HUDEP-2 (cell line): ENCODE results near the gene SH2B2.

Experiments
- DNase-seq, 76 experiments: peaks; one replicate each; lab custom pipeline; 2025; ENCODE audit not compliant: unreplicated experiment in 76 of 76; lab: John Stamatoyannopoulos, UW

SH2B2 gene

GRCh38 chr7:102286237-102287110 lies at the start of gene SH2B2:
Gene SH2B2, plus strand, starts transcription at chr7:102286868. Its CDS starts 13,683 bp downstream, at chr7:102300551.
- peak in 23 of 76 experiments; percentile 5 to 54 (median 23) for DNase-seq

DNA sequence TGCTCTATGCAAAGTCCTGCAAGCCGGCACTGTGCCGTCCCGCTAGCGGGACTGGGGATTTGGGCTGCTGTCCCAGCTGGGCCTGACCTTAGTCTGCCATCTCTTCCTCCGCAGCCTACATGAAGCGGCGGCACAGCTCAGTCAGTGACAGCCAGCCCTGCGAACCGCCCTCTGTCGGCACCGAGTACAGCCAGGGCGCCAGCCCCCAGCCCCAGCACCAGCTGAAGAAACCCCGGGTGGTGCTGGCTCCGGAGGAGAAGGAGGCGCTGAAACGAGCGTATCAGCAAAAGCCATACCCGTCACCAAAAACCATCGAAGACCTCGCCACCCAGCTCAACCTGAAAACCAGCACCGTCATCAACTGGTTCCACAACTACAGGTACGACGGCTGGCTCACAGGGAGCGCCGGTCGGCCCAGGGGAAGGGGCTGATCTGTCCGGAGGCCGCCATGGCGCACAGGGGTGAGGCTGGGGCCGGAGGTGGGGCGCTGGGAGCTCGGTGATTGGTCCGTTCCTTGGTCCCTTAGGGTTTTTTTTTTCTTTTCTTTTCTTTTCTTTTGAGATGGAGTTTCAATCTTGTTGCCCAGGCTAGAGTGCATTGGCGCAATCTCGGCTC lies 47.4 kb upstream of the SH2B2 start:
- DNase-seq: no peak

- no peak for DNase-seq
Observed at GRCh38 chr7:102241431-102241830, 45.2 kb upstream of the SH2B2 start.

DNA sequence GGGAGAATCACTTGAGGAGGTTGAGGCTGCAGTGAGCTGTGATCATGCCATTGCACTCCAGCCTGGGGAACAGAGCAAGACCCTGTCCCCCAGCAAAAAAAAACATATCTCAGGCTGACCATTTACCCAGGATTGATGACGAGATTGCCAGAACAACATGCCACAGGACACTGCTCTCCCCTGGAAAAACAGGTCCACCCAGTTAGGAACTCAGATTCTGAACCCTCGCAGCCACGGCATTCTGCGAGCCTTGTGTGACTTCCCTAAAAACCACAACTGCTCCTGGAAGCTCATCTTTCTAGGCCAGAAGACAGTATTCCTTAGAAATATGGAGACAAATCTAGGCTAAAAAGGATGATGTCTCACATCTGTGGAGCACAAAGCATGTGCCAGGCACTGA lies 42.1 kb upstream of the SH2B2 start:
- DNase-seq: no peak

DNA sequence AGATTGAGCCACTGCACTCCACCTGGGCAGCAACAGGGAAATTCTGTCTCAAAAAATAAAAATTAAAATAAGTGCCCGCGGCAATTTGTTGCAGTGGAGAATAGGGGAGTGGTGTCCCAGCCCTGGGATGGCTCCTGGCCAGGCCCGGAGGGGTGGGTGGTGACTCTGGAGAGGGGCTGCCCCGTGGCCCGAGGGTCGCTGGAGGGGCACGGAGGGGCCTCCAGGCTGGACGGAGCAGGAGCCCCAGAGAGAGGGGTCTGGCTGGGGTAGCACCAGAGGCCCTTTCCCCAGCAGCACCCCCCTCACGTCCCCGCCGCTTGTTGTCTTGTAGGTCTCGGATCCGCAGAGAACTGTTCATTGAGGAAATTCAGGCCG lies 38.6 kb upstream of the SH2B2 start:
- no peak for DNase-seq

GRCh38 chr7:102248456-102249395 lies 37.9 kb upstream of the SH2B2 start:
- DNase-seq: no peak

DNA sequence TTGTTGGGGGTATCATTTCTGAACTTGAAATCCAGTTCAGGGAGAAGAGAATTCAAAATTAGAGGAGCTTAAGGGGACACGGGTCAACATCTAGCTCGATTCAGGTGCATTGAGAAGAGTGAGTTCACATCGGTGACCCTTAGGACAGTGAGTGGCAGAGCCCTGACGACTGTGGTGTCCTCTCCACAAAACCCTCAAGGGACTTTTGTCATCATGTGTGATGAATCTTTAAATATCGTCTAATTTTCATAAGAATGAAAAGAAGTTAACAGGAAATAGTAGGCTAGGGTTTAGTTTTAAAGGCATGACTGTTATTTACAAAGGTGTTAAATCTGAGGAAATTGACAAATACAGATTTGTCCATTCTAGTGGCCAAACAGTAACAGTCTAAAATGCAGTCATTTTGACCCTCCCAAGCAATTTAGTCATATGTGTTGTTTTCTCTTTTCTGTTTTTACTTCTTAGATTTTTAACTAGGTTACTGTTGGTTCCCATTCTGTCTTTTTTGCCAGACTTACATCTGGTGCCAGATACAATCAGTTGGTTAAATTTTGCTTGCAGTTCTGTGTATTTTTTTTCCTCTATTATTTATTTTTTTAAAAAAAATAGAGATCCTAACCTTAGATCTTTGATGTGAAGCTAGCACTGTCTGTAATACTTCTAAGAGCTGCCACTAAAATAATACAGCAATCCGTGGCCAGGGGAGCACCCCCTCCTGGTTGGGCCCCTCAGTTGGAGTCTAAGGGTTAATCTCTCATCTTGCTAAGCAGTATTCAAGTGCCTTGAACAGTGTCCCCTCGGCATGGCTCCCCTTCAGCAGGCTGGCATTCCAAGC lies 34.9 kb upstream of the SH2B2 start:
- DNase-seq: no peak

DNA sequence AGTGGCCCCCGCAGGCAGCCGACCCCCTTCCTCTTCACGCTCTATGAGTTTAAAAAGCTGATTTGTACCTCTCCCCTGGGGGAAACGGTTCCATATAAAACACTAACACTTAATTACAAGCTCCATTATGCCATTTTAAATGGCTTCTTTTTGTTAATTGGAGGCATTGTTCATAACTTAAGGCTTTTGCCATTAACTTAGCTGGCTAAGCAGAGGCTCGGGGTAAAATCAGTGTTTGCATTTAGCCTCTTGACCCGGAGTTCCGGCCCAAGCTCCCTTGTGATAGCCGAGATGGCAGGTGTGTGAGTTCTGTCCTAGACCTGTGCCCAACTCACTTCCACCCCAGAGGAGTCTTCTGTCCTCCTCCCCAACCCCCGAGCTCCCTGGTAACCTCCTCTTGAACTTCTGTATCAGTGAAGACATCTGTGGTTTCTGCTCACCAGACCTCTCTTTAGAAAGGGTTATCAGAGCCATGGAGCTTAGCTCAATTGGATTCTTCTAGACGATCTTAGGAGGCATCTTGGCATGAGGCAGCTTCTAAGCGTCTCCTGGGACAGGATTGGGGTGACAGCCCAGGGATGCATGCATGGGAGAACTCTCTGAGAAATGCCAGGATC lies 34.2 kb upstream of the SH2B2 start:
- DNase-seq: peak in 16 of 76 experiments; percentile 1 to 40 (median 14)

- DNase-seq: no peak
Observed at GRCh38 chr7:102253066-102253972, 33.3 kb upstream of the SH2B2 start.

DNA sequence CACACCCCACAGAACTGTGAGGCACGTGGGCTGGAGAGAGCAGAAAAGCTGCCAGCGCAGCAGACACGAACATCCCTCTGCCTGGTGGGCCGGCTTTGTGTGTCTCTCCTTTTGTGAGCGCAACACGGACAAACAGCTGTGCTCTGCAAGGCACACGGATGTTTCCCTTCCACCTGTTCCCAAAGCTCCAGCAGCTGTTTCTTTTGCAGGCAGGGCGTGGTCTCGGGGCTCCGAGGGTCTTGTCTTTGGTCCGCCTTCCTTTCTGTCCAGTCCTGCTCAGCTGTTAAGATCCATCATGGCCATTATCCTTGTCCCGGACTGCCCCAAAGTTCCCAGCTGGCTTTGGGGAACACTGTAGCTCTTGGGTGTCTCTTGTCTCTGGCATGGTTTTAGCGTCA lies 32.7 kb upstream of the SH2B2 start:
- no peak for DNase-seq

DNA sequence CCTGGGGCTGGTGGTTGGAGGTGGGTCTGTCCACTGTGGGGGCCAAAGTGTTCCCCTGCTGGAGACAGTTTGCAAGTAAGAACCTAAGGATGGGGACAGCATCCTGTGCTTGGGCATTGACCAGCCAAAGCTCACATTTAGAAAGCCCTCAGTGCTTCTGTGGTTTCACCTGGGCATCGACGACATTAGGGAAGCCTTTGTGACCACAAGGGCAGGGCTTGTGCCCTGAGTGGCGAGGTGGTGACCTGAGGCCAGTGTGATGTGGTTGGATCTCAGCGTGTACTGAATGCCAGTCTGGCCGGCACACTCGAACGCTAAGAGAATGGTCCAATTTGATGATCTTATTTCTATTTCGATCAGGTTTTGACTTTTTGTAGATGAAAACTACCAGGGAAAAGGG lies 32.1 kb upstream of the SH2B2 start:
- no peak for DNase-seq

DNA sequence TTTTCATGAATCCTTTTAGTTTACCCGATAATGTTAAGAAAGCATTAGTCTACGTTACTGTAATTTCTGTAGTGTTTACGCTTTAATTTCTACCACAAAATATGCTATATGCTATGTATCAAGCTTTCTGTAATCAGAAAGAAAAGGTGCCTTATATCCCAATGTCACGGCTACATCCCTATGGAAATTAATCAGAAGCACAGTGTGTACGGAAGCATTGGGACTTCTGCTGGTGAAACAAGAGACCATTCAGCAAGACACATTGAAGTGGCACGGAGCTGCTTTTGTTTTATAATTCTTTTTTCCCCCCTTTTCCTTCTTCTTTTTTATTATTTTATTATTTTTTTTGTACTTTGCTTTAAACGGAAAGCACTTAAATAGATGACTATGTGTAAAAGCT lies 31.2 kb upstream of the SH2B2 start:
- no peak for DNase-seq

- DNase-seq: no peak
Observed at GRCh38 chr7:102255916-102256315, 30.8 kb upstream of the SH2B2 start.

DNA sequence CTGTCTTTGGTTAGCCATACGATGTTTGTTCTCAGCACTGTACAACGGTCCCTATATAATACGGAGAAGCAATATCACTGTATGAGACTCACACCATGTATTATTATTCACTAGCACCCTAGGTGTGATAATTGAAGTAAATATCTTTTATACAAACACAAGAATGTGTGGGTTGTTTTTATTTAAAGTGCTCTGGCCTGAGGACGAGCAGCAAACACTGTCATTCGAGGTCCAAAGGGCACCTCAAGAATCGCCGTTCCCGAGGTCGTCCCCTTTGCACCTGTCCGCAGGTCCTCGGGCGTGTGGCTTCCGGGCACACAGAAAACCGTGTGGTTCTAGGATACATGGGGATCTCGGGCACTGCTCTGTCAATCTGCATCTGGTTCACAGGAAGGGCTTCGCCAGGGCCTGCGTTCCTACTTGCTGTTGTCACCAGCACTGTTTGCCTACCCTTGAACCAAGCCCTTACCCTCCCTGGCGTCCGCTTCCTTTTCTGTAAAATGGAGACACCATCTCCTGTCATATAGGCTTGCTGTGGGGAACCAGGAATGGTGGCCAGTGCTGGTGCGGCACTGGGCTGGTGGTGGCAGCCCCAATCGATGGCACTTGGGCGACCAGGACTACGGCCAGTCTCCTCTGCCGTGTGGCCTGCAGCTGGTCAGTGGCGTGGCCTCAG lies 28.5 kb upstream of the SH2B2 start:
- DNase-seq: no peak

DNA sequence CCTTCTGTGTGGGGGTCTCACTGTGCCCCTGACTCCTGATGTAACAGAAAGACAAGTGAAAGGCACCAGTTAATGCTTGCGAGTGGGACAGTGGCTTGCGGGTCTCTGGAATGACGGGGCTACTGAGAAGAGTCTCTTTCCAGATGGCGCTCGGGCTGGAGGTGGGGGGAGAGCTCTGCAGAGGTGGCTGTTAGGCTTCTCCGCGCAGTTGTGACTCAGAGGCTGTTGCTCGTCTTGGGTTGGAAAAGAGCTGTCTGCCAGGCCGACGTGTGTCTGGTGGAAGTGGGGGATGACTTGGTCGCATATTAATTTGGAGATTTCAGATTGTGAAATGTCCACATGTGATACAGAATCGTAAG lies 27.9 kb upstream of the SH2B2 start:
- no peak for DNase-seq

DNA sequence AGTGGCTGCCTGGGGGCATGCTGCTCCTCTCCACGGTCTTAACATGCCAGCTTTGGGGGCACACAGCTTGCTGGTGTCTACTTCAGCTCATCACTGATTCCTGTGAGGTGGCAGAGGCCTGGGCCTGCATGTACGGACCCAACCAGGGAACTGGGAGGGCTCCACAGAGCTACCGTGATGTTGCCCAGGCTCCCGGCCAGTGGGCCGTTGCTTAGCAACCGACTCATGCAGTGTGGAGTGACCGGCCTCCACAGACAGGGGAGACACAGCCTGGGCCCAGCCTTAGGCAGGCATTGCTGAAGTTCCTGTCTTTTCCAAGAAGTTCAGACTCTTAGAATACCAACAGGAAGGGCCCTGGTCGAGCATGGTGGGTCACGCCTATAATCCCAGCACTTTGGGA lies 25.8 kb upstream of the SH2B2 start:
- DNase-seq: no peak

DNA sequence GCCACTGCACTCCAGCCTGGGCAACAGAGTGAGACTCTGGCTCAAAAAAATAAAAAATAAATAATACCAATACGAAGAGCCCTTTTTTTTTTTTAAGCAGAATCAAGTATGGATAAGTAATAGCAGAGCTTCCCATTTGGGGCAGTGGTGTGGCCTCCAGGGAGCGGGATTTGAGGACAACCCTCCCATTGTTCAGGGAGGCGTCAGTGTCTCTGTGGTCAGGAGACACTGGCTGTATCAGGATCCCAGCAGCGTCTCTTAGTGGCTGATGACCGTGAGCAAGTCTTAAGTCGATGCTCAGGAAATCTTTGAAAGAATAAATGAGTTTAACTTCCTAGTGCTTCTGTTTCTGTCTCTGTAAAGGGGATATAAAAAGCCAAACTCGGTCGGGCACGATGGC lies 25.2 kb upstream of the SH2B2 start:
- no peak for DNase-seq

DNA sequence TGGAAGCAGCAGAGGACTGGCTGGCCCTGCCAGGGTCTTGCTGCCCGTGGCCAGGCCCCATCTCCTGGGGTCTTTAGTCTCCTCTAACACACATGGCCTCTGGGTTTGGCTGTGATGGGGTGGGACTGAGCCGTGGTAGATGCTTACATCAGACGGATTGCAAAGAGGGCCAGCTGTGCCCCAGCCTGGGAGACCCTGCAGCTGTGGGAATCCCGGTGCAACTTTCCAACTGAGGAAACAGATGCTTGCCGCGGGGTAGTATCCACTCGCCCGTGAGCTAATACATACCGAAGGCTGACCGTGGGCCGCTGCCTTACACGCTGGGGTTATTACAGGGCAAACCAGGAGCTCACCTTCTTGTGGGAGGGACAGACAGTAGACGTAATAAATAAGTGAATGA lies 24.1 kb upstream of the SH2B2 start:
- no peak for DNase-seq
